ENCODE data around the gene CIB2.

CIB2 gene

DNA sequence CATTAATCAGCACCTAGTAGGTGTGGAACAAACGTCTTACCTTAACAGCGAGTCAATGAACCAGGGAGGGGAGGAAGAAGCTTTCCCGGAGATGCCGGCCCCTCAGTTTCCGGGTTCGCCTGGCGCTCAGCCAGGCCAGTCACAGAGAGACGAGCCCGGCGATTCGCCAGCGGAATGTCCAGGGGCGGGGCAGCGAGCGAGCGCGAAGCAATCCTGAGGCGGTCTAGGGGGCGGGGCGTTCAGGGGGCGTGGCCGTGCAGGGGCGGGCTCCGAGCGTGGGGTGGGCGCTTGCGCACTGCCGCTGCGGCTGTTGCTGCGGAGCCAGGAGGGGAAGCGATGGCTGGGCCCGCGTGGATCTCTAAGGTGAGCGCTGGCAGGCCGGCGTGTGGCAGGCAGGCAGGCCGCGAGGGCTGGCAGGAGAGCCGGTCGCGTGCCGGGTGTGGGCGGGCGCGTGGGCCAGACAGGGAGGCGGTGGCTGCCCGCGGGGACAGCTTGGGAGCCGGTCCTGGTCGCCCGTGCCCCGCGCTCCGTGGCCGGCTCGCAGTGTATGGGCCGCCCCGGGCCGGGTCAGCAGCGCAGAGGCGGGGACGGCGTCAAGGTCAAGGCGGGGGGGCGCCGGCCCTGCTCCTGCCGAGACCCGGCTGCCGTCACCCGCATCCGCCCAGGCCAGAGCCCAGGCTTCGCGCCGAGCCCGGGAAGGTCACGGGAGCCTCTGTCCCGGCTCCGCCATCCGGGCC is 18.0 kb upstream of the CIB2 start, which contains the start of gene IDH3A:
TSS of gene IDH3A (plus strand) at position 295 of the 737 bp plus-strand sequence. CDS start at position 337, 42 bp downstream.
- DNase-seq (ENCODE audit: low read depth in 2 of 2), result peak; percentile 90 to 92

DNA sequence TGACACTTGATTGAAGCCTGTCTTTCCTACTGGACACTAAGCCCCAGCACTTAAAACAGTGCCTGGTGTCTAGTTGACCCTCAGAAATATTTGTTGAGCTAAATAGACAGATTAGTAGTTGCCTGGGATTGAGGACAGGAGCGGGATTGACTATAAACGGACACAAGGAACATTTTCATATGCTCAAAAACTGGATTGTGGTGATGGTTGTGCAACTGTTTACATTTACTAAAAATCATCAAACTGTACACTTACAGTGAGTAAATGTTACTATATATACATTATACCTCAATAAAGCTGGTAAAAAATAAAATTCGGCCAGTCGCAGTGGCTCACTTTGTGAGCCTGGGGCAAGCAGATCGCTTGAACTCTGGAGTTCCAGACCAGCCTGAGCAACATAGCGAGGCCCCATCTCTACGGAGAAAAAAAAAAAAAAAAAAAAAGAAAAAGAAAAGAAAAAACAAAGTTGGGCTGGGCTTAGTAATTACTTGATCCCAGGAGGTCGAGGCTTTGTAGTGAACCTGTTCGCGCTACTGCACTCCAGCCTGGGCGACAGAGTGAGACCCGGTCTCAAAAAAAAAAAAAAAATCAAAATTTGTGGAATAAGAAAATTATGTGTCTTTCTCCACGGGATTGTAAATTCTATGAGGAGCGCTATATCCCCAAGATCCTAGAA is 17.3 kb upstream of the CIB2 start:
- no peak for DNase-seq (ENCODE audit: low read depth in 2 of 2)

DNA sequence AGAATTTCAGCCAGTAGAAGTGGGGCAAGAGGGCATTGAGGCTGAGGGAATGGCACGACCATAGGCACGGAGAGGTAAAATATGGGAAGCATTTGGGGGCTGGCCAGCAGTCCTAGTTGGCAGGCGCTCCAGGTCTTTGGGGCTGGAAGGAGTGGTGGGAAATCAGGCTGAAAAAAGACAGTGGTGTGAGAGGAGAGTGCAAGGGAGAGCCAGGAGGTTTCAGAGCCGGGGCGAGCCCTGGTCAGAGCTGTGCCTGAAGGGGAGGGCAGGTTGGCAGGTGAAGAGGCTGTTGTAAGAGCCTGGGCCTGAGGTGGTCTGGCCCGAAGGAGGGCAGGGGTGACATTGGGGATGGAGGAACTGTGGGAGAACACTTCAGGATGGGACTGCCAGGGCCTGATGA is 16.3 kb upstream of the CIB2 start:
- DNase-seq (ENCODE audit: low read depth in 2 of 2), result no peak

DNA sequence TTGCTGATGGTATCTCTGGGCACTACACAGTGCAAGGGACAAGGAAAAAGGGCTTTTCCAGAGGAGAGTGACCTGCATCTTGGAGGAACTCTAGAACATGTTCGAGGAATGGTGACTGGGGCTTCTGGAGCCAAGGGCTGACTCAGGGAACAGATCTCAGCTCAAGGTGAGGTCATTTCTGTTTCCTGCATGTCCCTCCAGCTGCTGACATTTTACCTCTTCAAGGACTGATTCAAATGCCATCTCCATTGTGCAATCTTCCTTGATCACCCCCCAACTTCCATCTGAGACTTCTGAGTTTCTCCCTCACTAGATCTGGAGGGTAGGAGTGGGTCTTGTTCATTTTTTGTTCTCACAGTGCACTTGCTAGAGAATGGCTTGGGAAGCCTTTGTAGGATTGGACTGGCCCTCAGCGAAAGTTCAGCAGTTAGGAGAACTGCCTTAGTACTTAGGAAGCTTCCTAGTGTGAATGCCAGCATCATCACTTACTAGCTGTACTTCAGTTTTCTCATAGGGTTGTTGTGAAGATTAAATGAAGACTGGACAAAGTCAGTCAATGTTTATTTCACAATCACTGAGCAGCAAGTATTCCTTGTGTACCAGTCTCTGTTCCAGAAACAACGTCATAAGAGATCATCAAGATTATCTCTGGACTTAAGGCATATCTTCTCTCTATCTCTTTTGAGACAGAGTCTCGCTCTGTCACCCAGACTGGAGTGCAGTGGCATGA is 15.3 kb upstream of the CIB2 start:
- no peak for DNase-seq (ENCODE audit: low read depth in 2 of 2)

DNA sequence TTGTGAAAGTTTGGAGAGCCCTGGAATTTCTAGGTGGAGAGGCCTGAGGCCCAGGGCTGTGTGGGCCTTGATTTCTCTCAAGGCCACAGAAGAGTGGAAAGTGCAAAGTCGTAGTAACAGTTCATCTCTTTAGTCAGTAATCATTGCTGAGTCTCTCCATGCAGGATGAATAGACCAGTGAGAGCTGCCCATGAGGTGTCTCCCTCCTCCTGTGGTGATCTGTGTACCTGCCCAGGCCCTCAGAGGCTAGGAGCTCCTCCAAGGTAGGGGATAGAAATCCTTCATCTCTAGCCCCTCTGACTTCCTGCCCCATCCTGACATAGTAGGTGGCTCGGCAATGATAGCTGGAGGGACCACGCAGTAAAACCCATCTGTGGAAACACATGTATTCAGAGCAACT is 11.1 kb upstream of the CIB2 start:
- no peak for DNase-seq (ENCODE audit: low read depth in 2 of 2)

DNA sequence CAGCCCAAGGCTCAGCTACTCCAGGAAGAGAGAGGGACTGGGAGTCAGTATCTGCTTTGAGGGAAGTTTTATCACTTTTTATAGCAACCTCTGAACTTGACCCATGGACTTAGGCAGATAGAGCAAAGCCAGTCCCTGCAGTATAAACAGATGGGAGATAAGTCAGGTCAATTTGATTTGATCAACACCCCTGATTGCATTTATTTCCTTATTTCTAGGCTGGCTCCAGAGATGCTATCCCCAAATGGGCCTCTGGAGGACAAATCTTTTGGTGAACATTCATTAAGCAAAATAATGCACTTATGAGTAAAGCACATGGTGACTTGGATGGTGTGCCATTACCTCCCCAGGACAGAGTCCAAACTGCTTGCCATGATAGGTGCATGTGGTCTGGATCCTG is 9.0 kb upstream of the CIB2 start:
- no peak for DNase-seq (ENCODE audit: low read depth in 2 of 2)

DNA sequence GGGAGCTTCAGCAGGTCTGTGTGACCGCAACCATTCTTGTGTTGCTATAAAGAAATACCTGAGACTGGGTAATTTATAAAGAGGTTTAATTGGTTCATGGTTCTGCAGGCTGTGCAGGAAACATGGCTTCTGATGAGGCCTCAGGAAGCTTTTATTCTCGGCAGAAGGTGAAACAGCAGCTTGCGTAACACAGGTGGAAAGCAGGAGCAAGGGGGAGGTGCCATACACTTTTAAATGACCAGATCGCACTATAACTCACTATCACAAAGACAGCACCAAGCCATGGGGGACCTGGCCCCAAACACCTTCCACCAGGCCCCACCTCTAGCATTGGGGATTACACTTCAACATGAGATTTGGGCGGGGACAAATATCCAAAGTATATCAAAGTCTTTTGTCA is 8.3 kb upstream of the CIB2 start:
- no peak for DNase-seq (ENCODE audit: low read depth in 2 of 2)

DNA sequence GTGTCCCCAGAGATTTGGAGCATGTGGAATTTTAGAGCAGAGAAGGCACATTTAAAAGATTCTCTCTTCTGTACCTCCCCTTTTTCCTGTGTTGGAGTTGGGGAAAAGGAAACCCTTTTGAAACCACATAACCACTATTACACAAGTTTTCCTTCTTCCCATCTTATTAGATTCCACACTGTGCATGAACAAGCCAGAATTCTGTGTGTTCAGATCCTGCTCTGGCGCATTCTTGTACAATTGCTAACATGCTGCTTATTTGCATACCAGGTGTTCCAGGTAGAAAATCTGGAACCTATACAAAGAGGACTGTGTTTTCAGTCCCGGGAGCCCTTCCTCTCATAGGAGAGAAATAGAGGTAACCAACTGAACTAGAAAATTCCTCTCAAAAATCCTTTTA is 2.6 kb upstream of the CIB2 start:
- DNase-seq (ENCODE audit: low read depth in 2 of 2), result no peak

DNA sequence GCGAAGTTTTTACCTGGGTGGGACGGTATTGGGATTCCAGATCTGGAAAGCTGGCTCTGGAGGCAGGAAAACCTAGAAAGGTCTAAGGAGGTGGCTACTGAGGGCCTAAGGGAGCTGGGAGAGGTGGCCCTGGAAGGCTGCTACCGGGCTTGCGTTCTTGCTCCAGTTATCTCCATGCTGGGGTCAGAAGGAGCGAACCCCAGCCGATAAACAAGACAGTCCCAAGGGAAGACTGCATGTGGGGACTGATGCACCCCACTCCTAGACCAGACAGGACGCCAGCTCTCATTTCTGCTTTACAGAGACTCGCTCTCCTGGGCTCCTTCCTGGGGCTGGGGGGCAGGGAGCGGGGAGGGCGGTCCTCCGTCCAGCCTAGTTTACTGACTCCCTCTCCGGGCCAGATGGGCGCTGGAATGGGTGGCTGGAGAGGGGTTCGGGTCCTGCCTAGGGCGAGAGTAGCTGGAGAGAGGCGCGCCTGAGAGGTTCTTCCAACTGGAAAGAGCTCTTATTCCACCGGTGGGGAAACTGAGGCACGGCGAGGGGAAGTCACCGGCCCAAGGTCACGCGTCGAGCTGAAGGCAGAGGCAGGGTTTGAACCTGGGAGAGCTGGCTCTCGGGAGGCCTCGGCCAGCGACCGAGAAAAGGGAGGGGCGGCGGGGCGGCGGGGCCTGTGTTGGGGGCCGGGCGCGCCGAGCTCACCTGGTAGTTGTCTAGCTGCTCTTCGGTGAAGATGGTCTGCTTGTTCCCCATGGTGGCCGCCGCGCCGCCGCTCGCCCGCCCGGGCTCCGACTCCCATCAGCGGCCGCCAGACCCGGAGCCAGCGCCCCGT is 565 bp downstream of the CIB2 start:
- DNase-seq (ENCODE audit: low read depth in 2 of 2), result no peak

DNA sequence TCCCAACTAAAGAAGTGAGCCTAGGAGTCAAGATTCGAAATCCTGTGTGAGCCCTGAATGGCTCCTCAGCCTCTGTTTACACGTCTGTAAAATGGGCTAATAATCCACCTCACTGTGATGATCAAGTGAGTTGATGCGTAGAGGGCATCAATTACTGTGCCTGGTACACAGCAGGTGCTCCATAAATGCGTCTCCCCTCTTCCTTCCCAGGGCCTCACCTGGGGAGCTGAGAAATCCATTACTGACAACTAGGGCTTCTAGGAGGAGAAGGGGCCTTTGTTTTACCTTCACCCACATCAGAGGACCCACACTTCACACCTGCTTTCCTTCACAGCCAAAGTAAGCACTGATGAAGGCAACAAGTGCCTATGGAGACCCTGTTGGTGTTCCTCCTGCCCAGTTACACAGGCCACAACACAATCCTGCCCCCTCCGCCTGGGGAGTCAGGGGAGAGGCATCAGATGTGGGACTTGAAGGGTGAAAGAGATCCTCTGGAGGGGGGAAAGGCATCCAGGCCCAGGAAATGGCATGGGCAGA is 1.4 kb downstream of the CIB2 start:
- no peak for DNase-seq (ENCODE audit: low read depth in 2 of 2)

DNA sequence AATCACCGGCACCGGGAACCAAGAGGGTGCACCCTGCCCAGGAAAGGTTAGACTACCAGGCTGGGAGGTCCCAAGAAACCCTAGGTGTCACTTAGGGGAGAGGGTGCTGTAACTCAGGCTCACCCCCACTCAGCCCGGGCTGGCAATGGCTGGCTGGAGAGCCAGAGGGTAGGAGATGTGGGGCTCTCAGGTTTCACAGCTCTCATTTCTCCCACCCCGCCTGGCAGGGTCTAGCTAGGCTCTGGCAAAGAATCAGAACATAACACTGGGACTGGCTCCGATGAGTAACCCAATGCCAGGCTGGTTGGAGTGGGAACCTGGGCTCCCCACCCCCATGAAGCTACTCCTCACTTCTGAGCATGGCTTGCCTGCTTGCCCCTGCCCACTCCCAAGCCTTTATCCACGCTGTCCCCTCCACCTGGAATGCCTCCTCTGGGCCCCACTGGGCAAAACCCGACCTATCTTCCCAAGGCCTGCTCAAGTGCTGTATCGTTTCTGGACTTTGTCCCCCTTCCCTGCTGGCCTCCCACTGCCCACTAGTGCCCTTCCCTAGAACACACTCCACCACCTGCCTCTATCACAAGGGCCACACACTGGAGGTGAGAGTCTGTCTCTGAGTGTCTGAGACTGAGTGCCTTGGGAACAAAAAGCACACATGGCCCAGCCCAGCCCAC is 2.0 kb downstream of the CIB2 start:
- no peak for DNase-seq (ENCODE audit: low read depth in 2 of 2)

DNA sequence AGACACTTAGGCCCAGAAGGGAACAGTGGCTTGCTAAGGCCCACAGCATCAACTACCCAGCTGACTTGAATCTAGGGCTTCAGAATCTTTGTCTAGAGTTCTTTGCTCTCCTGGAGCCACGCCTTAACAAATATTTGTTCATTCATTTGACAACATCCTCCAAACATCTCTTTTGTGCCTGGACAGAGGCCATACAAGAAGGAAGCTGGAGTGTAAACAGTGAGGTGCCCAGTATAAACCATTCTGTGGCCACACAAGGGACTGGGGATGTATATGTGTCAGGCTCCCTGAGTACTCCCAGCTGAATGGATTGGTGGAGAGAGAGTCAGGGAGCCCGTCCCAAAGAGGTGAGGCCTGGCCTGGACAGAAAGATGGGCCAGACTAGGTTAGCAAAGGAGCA is 3.4 kb downstream of the CIB2 start:
- DNase-seq (ENCODE audit: low read depth in 2 of 2), result no peak

DNA sequence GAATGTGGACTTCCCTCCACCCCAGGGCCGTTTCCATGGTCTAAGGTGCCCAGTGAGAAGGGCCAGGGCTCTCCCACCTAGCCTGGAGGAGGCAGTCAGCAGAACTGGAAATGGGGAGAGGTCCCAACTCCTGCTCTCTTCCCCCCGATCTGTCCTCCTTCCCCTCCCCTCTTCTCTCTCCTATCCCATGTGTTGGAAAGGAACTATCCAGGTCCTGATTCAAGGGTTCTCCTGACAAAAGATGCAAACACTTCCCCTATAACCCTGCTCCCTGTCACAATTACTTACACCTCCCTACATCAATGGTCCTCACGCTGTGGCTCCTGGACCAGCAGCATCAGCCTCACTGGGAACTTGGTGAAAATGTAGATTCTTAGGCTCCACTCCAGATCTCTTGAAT is 6.0 kb downstream of the CIB2 start:
- no peak for DNase-seq (ENCODE audit: low read depth in 2 of 2)

DNA sequence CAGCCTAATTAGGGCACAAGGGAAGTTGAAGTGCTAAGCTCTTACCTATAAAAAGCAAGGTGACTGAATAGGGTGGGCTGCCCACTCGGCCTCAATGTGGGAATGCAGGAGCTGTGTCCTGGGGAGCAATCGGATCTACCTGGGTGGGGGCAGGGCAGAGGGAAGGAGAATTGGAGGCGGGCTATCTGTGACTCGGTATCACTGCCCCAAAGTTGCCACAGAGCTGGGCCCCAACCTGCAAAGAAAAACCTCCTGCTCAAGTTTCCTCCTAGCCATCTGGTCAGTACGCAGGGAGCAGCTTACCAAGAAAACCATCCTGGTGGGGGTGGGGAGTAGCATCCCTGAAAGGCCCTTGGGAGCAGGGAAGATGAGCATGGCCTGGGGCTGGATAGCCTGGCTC is 10.7 kb downstream of the CIB2 start:
- no peak for DNase-seq (ENCODE audit: low read depth in 2 of 2)

DNA sequence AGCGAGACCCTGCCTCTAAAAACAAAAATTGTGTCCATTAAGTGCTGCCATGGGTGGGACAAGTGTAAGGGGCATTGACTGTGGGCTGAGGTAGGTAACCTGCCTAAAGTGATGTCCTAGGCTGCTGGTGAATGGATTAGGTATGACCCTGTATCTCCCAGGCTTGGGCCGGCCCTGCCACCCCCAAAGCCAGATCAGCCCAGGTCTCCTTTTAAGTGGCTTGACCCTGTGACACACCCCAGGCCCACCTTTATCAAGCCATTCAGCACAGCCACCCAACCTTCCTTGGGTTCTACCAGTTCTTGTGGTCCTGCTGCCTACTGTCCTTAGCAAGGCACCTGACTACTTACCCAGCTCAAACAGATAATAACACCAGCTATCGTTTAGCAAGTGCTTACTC is 18.7 kb downstream of the CIB2 start:
- DNase-seq (ENCODE audit: low read depth in 2 of 2), result no peak

DNA sequence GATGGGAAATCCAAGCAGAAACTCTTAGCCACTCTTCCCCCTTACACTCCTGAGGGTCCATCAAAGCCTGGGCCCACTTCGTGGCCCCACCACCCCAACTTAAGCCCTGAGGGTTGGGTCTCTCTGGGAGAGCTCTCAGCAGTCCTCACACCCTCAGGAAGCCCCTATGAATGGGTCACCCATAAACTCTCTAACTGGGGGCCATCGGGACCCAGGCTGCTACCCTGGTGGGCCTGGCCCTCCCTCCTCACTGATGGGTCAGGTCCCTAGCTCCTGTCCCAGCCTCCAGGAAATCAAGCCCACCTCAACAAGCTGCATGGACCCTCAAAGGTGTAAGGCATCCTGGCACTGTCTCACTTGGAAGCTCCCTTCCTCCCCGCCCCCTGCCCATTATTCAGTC is 19.5 kb downstream of the CIB2 start:
- no peak for DNase-seq (ENCODE audit: low read depth in 2 of 2)

DNA sequence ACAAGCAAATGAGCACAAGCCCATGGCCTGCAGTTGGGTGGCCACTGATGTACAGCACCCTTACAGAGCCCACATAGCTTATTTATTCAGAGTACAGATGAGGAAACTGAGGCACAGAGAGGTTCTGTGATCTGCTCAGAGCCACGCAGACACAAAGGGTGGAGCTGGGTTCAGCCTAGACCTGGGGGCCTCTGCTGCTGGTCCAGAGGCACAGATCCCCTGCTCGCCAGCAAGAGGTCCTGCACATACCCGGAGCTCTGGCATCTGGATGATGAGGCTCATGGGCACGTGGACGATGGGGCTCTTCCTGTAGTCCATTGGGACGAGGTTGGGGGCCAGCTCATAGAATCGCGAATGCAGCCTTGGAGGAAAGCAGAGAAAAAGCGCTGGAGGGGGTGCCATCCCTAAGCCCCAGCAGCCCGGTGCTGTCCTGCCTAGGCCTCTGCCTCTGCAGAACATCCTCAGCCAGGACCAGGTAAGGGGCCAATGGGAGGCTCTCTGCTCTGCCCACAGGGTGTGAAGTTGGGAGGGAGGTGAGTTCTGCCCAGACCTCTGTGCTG is 20.2 kb downstream of the CIB2 start:
- DNase-seq (ENCODE audit: low read depth in 2 of 2), result no peak

DNA sequence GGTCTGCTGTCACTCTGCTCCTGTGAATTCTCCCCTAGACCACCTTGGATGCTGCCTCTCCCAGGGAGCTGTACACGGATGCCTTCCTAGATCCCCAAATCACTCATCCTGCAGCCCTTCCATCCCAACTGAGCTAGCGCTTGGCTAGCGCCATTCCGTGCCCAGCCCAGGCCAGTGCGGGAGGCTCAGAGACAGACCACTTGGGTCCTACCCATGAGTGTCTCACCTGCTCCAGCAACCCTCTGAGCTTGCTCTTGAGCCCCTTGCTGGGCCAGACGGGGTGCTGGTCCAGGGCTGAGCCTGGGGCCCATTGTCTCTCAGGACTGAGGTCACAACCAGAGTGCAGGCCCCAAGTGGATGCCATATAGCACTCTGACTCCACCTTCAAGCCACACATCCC is 21.1 kb downstream of the CIB2 start:
- no peak for DNase-seq (ENCODE audit: low read depth in 2 of 2)

DNA sequence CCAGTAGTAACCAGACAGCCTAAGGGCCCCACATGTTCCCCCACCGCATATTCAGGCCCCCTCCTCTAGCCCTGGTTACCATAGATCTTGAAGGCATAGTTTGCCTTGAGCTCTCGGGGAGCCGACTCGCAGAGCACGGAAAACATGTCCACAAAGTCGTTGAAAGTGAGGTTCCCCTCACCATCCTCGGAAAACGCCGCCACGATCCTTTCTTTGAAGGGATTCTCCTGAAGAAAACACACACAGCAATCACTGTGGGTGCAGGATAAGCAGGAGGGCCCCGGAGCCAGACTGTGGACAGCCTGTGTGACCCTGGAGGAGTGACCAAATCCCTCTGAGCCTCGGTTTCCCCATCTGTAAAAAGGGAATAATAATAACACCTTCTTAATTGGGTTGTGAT is 22.1 kb downstream of the CIB2 start:
- DNase-seq (ENCODE audit: low read depth in 2 of 2), result no peak

DNA sequence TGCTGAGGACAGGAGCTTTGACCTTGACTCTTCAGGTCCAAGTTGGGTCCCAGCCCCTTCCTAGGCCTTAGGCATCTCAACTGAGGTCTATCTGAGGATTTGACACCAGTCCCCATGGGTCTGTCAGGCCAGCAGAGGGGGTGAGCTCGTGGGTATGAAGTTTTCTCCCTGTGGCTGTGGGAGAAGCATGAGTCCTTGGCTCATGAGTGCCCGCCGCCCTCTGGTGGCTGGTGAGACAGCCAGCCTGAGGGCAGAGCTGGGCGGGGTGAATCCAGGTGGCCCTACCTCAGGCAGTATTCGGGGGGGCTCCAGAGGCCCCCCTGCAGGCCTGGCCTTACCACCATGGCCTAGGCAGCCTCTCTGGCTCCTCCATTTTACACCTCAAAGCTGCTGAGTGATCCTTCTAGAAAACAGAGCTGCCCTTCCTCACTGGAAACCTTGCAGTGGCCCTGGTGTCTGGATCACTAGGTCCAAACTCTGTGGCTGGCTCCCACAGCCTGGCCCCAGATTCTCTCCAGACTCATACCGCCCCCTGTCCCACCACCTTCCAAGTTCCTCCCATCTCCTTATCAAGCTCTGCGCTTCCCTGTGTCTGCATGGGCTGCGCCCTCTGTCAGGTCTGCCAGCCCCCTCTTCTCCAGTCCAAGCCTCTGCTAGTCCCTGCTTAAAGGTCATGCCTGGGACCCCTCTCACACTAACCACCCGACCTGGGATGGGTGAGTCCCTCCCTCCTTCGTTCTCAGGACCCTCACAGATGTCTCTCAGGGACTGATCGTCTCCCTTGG is 22.8 kb downstream of the CIB2 start:
- peak; percentile 43 to 55 for DNase-seq (ENCODE audit: low read depth in 2 of 2)
